IMR-90 (cell line): ENCODE measurements around the gene MAP3K13. TPM values are rescaled to one million over a fixed set of nuclear protein-coding genes. Genes with fewer than 3 reads are reported as not detected.

Experiments used
- ATAC-seq: fragments of 200-7000 bp; cut with Tn5 transposase; 2 replicates; pipeline ENCODE4 v1.9.1; 2020; ENCODE audit warnings: low read depth, mild to moderate bottlenecking, moderate library complexity
- BruUV-seq: library from RNA; stranded (reverse); fragments of 400-500 nt; replicated peaks from 2 replicates; lab custom pipeline; 2021; lab: Mats Ljungman, UMichigan
- CTCF ChIA-PET: fragments of 300-600 bp; formaldehyde crosslinking; extraction: SDS; loops from one replicate; lab custom pipeline; 2021; ENCODE audit warnings: antibody characterized with exemption; lab: Yijun Ruan, JAX
- POLR2A ChIA-PET: fragments of 300-600 bp; sonication (Branson Sonifier 250); formaldehyde crosslinking; loops from one replicate; lab custom pipeline; 2022; ENCODE audit warnings: antibody characterized with exemption; ENCODE audit not compliant: unreplicated experiment; lab: Charles Lee
- DNase-seq: peaks from one replicate; pipeline ENCODE4 v3.0.0; 2013
- H2AFZ ChIP-seq: replicated peaks from 2 replicates; pipeline ENCODE3; 2013; ENCODE audit warnings: low read length, mild to moderate bottlenecking; ENCODE audit not compliant: poor library complexity
- H2AK5ac ChIP-seq: 2 replicates; pipeline ENCODE4 v1.6.1; 2013; ENCODE audit warnings: low read depth, low read length, inconsistent platforms
- H2AK9ac ChIP-seq: replicated peaks from 2 replicates; pipeline ENCODE3; 2013; ENCODE audit warnings: mild to moderate bottlenecking, low read depth, low read length, moderate library complexity; ENCODE audit not compliant: poor library complexity
- H2BK120ac ChIP-seq: 2 replicates; pipeline ENCODE4 v1.6.1; 2013; ENCODE audit warnings: low read depth, low read length, inconsistent platforms
- H2BK15ac ChIP-seq: 3 replicates; pipeline ENCODE4 v1.6.1; 2013; ENCODE audit warnings: low read depth, low read length, inconsistent platforms
- H2BK20ac ChIP-seq: 2 replicates; pipeline ENCODE4 v1.6.1; 2013; ENCODE audit warnings: low read depth, mild to moderate bottlenecking, inconsistent platforms, low read length, moderate library complexity
- H2BK5ac ChIP-seq: 2 replicates; pipeline ENCODE4 v1.6.1; 2013; ENCODE audit warnings: mild to moderate bottlenecking, low read depth, low read length, inconsistent platforms; ENCODE audit not compliant: poor library complexity, severe bottlenecking
- H3K14ac ChIP-seq: replicated peaks from 2 replicates; pipeline ENCODE4 v1.6.1; 2013; ENCODE audit warnings: low read depth, low read length, inconsistent platforms
- H3K18ac ChIP-seq: 2 replicates; pipeline ENCODE4 v1.6.1; 2013; ENCODE audit warnings: low read depth, low read length, control low read depth
- H3K23ac ChIP-seq: 2 replicates; pipeline ENCODE4 v1.6.1; 2013; ENCODE audit warnings: low read depth, low read length, inconsistent platforms
- H3K27ac ChIP-seq: 2 replicates; pipeline ENCODE4 v1.5.1; 2013; ENCODE audit warnings: mild to moderate bottlenecking, control low read depth, low read length; ENCODE audit not compliant: insufficient read depth
- H3K27me3 ChIP-seq: 2 replicates; pipeline ENCODE4 v1.6.1; 2013; ENCODE audit warnings: low read length; ENCODE audit not compliant: control insufficient read depth, insufficient read depth
- H3K36me3 ChIP-seq: 2 replicates; pipeline ENCODE4 v1.6.1; 2013; ENCODE audit warnings: low read length, mixed read lengths; ENCODE audit not compliant: control insufficient read depth, insufficient read depth
- H3K4ac ChIP-seq: 2 replicates; pipeline ENCODE4 v1.6.1; 2013; ENCODE audit warnings: low read depth, low read length, inconsistent platforms
- H3K4me1 ChIP-seq: 2 replicates; pipeline ENCODE4 v1.6.1; 2013; ENCODE audit warnings: low read length, mixed read lengths; ENCODE audit not compliant: control insufficient read depth, insufficient read depth
- H3K4me2 ChIP-seq: 2 replicates; pipeline ENCODE4 v1.6.1; 2013; ENCODE audit warnings: low read depth, mild to moderate bottlenecking, control low read depth, low read length, moderate library complexity
- H3K4me3 ChIP-seq: 2 replicates; pipeline ENCODE4 v1.5.1; 2013; ENCODE audit warnings: low read depth, mild to moderate bottlenecking, control low read depth, low read length, moderate library complexity; ENCODE audit not compliant: insufficient read depth
- H3K56ac ChIP-seq: 2 replicates; pipeline ENCODE4 v1.6.1; 2013; ENCODE audit warnings: low read length, inconsistent platforms; ENCODE audit not compliant: insufficient read depth; ENCODE audit errors: extremely low read depth
- H3K79me1 ChIP-seq, 2 experiments: 2 replicates each; pipeline ENCODE4 v1.6.1; 2013; ENCODE audit warnings: low read length in 2 of 2, inconsistent platforms in 1 of 2, low read depth in 1 of 2
- H3K9ac ChIP-seq: 2 replicates; pipeline ENCODE4 v1.6.1; 2013; ENCODE audit warnings: low read depth, low read length, control low read depth
- H3K9me1 ChIP-seq: 2 replicates; pipeline ENCODE4 v1.6.1; 2013; ENCODE audit warnings: low read length, inconsistent platforms; ENCODE audit not compliant: insufficient read depth
- H3K9me3 ChIP-seq: 2 replicates; pipeline ENCODE4 v1.6.1; 2013; ENCODE audit warnings: low read length; ENCODE audit not compliant: control insufficient read depth, insufficient read depth
- H4K20me1 ChIP-seq: 2 replicates; pipeline ENCODE4 v1.6.1; 2013; ENCODE audit warnings: low read length, inconsistent platforms; ENCODE audit not compliant: insufficient read depth
- H4K5ac ChIP-seq: 2 replicates; pipeline ENCODE4 v1.6.1; 2013; ENCODE audit warnings: mild to moderate bottlenecking, low read depth, low read length, control low read depth
- H4K8ac ChIP-seq, 2 experiments: 2 replicates each; pipeline ENCODE4 v1.6.1; 2013; ENCODE audit warnings: low read depth in 2 of 2, low read length in 2 of 2, control low read depth in 1 of 2, inconsistent platforms in 1 of 2
- H4K91ac ChIP-seq: 2 replicates; pipeline ENCODE4 v1.6.1; 2013; ENCODE audit warnings: low read depth, low read length, inconsistent platforms; ENCODE audit not compliant: insufficient read depth
- CHD1 ChIP-seq: IDR thresholded peaks from 2 replicates; pipeline ENCODE4 v1.6.1; 2012; ENCODE audit warnings: low read depth, low read length, improper control_type of control experiment
- MAFK ChIP-seq: IDR thresholded peaks from 2 replicates; pipeline ENCODE4 v1.6.1; 2012; ENCODE audit warnings: low read depth, low read length, improper control_type of control experiment
- WGBS, 2 experiments: methylation state at CpG; one replicate each; pipeline versions ENCODE4 v1.1.5 to v1.1.7; 2013; ENCODE audit warnings: missing lambda C conversion rate in 2 of 2; ENCODE audit not compliant: insufficient read length in 1 of 2; ENCODE audit errors: extremely low coverage in 2 of 2; 5-methylcytosine and 5-hydroxymethylcytosine counted together
- dilution Hi-C: fragments of 300-500 bp; cut with HindIII; formaldehyde crosslinking; loops from one replicate; pipeline ENCODE4 v1.14.3; 2018; ENCODE audit warnings: low sequenced_read_pairs; ENCODE audit not compliant: unreplicated experiment
- in situ Hi-C: fragments of 300-500 bp; cut with MboI; formaldehyde crosslinking; loops from 3 replicates; pipeline ENCODE4 v1.14.3; 2019; ENCODE audit warnings: low sequenced_read_pairs, inconsistent platforms, mixed read lengths
- intact Hi-C: fragments of 100-400 bp; cut with micrococcal nuclease; formaldehyde crosslinking; loops from 2 replicates; pipeline ENCODE4 v1.10.0; 2022
- polyA plus RNA-seq, 3 experiments: library from polyadenylated mRNA; depleted of rRNA; stranded (reverse); fragments of >200 nt; gene quantifications; 2 replicates each; pipeline ENCODE4 v1.2.3, GENCODE V29; 2012; ENCODE audit warnings: low replicate concordance in 1 of 3
- total RNA-seq: library from RNA; depleted of rRNA; stranded (reverse); fragments of >200 nt; gene quantifications from 2 replicates; pipeline ENCODE4 v1.2.3, GENCODE V29; 2012

Gene MAP3K13
- total and polyA plus RNA-seq, 2 of the 4 experiments (the other 2 are of a cell fraction) = 9.9 to 17.6 TPM

DNA sequence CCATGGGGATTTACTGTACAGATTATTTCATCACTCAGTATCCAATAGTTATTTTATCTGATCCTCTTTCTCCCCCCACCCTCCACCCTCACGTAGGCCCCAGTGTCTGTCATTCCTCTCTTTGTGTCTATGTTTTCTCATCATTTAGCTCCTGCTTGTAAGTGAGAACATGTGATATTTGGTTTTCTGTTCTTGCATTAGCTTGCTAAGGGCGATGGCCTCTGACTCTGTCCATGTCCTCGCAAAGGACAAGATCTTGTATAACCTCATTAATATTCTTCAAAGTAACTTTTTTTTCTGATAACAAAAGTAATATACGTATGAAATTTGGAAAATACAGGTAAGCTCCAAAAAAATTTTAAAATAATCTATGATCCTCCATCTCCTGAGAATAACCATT, 67.4 kb downstream of the MAP3K13 start:
- Histone ChIP-seq H3K56ac (no peak overlapping the region), H4K91ac (no peak overlapping the region), H2AK5ac (no peak overlapping the region), H3K27ac (no peak overlapping the region), H2BK15ac (no peak overlapping the region), H3K4ac (no peak overlapping the region), H3K9ac (no peak overlapping the region), H3K4me3 (no peak overlapping the region), H3K23ac (no peak overlapping the region), H2BK5ac (no peak overlapping the region), H3K4me1 (no peaks in the 10 kb centered on the region), H2BK120ac (no peak overlapping the region), H4K20me1 (no peaks in the 10 kb centered on the region), H3K79me1 (no peaks in the 10 kb centered on the region), H3K9me1 (no peaks in the 10 kb centered on the region), H3K36me3 (no peaks in the 10 kb centered on the region), H3K4me2 (no peak overlapping the region), H4K8ac (no peak overlapping the region), H3K27me3 (no peaks in the 10 kb centered on the region), H2BK20ac (no peak overlapping the region), H2AK9ac (no peak overlapping the region), H3K18ac (no peak overlapping the region), H3K14ac (no peak overlapping the region), H3K9me3 (no peaks in the 10 kb centered on the region), H2AFZ (no peak overlapping the region), H4K5ac (no peak overlapping the region)
- CTCF ChIA-PET = interaction anchor here (0.8 kb wide), 1 partner anchor 14 kb away, joined by 4 read pairs; no protein-coding TSS in a partner anchor
- WGBS, 2 experiments = no CpG with 5 or more reads among the region's 4 CpGs
- dilution Hi-C loops = no loop called here
- no TSS peak for BruUV-seq
- no peak for TF ChIP-seq CHD1
- TF ChIP-seq MAFK = no peak
- DNase-seq (no peak), ATAC-seq (no peak)
- in situ Hi-C loops = no loop called here
- intact Hi-C loops = no loop called here
- POLR2A ChIA-PET = no interaction called here
